Measurements from ENCODE around the gene SAMD11.

DNA sequence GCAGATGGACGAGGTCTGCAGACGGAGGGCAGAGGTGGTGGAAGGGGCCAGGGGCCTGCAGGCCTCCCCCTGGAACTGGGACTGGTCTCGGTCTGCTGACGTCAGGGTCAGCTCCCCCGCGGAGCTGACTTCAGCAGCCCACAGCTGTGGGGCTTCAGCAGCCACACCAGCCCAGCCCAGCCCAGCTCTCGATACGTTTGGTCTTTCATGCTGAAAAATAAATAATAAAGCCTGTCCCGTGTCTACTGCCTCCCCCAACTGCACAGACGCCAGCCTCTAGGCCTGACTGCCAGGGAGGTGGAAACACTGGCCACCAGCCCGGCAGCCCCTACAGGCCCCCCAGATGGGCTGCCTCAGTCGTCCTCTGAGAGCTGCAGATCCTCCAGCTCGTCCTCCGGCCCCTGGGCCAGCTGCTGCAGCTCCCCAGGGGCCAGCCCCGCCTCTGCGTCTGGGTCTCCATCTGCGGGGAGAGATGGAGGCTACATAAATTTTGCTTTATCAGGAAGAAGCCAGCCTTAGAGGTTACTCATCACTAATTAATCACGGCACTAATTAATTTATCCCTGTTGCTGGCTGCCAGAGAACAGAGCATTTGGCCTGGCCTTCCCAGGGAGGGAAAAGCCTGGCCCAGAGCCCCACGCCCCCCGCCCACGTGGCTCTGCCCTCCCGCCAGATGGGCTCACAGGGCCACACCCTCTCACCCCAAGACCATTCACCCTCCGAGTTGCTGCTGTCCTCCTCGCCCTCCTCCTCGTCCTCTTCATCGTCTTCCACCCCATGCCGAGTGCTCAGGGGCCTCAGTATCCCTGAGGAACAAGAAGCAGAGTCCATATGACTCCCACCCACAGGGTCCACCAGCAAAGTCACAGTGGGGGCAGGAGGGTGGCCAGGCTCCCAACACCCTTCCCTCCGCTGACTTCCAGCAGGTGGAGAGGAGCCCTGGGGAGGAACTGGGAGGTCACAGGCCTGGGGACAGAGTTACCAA lies 20.9 kb downstream of the SAMD11 start:
- TF ChIP-seq, protein P1, sequence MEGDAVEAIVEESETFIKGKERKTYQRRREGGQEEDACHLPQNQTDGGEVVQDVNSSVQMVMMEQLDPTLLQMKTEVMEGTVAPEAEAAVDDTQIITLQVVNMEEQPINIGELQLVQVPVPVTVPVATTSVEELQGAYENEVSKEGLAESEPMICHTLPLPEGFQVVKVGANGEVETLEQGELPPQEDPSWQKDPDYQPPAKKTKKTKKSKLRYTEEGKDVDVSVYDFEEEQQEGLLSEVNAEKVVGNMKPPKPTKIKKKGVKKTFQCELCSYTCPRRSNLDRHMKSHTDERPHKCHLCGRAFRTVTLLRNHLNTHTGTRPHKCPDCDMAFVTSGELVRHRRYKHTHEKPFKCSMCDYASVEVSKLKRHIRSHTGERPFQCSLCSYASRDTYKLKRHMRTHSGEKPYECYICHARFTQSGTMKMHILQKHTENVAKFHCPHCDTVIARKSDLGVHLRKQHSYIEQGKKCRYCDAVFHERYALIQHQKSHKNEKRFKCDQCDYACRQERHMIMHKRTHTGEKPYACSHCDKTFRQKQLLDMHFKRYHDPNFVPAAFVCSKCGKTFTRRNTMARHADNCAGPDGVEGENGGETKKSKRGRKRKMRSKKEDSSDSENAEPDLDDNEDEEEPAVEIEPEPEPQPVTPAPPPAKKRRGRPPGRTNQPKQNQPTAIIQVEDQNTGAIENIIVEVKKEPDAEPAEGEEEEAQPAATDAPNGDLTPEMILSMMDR (IDR thresholded peaks at IDR 0.05; ENCODE audit: low read length), result no peak
- TF ChIP-seq EZH2phosphoT487 (IDR thresholded peaks at IDR 0.05; ENCODE audit: low read length), result no peak
- TF ChIP-seq EZH2 (optimal IDR thresholded peaks at IDR 0.05; ENCODE audit: low read depth, low read length), result no peak
